Measurements from ENCODE around the gene EBI3.
"Not testable (repeated sequence)": the region's sequence is repeated elsewhere in the genome, so short reads cannot be mapped to it uniquely, and the experiment has no call there.

EBI3 gene

DNA sequence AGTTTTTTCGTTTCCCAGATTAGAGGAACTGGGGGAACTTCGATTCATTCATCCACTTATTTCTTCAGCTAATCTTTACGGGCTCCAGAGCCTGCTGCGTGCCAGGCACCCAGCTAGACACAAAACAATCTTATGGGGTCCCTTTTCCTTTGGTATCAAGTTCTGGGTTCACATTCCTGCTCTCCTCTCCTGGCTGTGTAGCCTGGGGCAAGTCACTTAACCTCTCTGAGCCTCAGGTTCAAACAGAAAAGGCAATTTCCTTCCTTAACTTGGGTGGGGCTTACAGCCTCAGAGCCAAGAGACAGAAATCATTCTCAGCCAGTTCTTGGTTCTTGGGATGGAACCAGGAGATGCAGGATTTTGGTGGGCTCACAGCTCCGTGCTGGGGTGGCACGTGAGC lies 55.7 kb downstream of the EBI3 start:
- peaks cover 24% of the 10 kb centered on the region for H3K27me3 ChIP-seq (ENCODE audit: insufficient read depth, insufficient read length)
- H3K9me3 ChIP-seq (ENCODE audit: insufficient read depth, low read length) = no peaks in the 10 kb centered on the region
- no peak overlapping the region for H3K9ac ChIP-seq (ENCODE audit: insufficient read length, low read depth)
- no peak overlapping the region for H3K4me3 ChIP-seq (ENCODE audit: insufficient read length, low read depth)
- no peaks in the 10 kb centered on the region for H3K4me1 ChIP-seq (ENCODE audit: insufficient read depth, insufficient read length)
- no peaks in the 10 kb centered on the region for H3K36me3 ChIP-seq (ENCODE audit: insufficient read depth, insufficient read length, low read length)
- DNase-seq (ENCODE audit: low read depth, low spot score) = no peak
- TF ChIP-seq YY1 (IDR thresholded peaks at IDR 0.05; ENCODE audit: insufficient read depth, insufficient read length) = no peak
- no peak for TF ChIP-seq SUZ12 (IDR thresholded peaks at IDR 0.05; ENCODE audit: extremely low read depth, insufficient read depth, insufficient read length)

GRCh38 chr19:4286141-4286540 lies 56.8 kb downstream of the EBI3 start:
- H3K9me3 ChIP-seq (ENCODE audit: insufficient read depth, low read length); DNase-seq (ENCODE audit: low read depth, low spot score): not testable (repeated sequence)
- peaks cover 12% of the 10 kb centered on the region for H3K27me3 ChIP-seq (ENCODE audit: insufficient read depth, insufficient read length)

More at GRCh38 chr19:4286141-4286540, 56.8 kb downstream of the EBI3 start:
- H3K36me3 ChIP-seq (ENCODE audit: insufficient read depth, insufficient read length, low read length); H3K4me3 ChIP-seq (ENCODE audit: insufficient read length, low read depth); H3K9ac ChIP-seq (ENCODE audit: insufficient read length, low read depth); H3K4me1 ChIP-seq (ENCODE audit: insufficient read depth, insufficient read length): not testable (repeated sequence)
